Mucosa of descending colon (tissue), 3 donors: ENCODE results near the gene GPR75. TPM values are rescaled to one million over a fixed set of nuclear protein-coding genes. Genes with fewer than 3 reads are reported as not detected.
A peak's percentile ranks its signal among the peaks of the same experiment; 100 is the strongest.
"Not testable (repeated sequence)": the region's sequence is repeated elsewhere in the genome, so short reads cannot be mapped to it uniquely, and the experiment has no call there.

Experiments used
- ATAC-seq: fragments of 200-7000 bp; cut with Tn5 transposase; one replicate; pipeline ENCODE4 v1.9.1; 2020; ENCODE audit warnings: mild to moderate bottlenecking, moderate library complexity
- DNase-seq, 3 donors: peaks; one replicate each; pipeline ENCODE4 v3.0.0-alpha.2; 2020
- H3K36me3 ChIP-seq: fragments of 200-600 bp; one replicate; pipeline ENCODE4 v1.8.0; 2021; ENCODE audit warnings: low read depth, mild to moderate bottlenecking
- H3K4me1 ChIP-seq: fragments of 200-600 bp; one replicate; pipeline ENCODE4 v1.8.0; 2021; ENCODE audit warnings: low read depth, mild to moderate bottlenecking
- H3K4me3 ChIP-seq: fragments of 200-600 bp; one replicate; pipeline ENCODE4 v1.8.0; 2021; ENCODE audit warnings: mild to moderate bottlenecking
- H3K9me3 ChIP-seq: fragments of 200-600 bp; one replicate; pipeline ENCODE4 v1.8.0; 2021; ENCODE audit warnings: mild to moderate bottlenecking
- CTCF ChIP-seq: fragments of 200-600 bp; IDR thresholded peaks from one replicate; pipeline ENCODE4 v1.8.0; 2022; ENCODE audit warnings: antibody characterized with exemption, mild to moderate bottlenecking
- intact Hi-C, 2 donors: fragments of 100-400 bp; cut with DNase I in 1 of 2; cut with micrococcal nuclease in 1 of 2; formaldehyde crosslinking; loops; one replicate each; pipeline versions ENCODE4 v1.11.0 to v1.11.1; 2022; cut with DNase I, micrococcal nuclease
- total RNA-seq, 3 donors: library from RNA; stranded (reverse); fragmentation: NEBNext Ultra II Directional in 2 of 3; extraction: Animal tissue kit (Norgen Biotek cat#: 25700) in 2 of 3; gene quantifications; one replicate each; pipeline versions ENCODE4 v1.2.1 to v1.2.4, GENCODE V29; 2021 to 2023
- donor health status: DM: no; HTN: no; CAD: no; lungs with moderate emphysema.
- donor health status: DM: no; HTN: no; CAD: no.
- donor health status: DM: no; HTN: yes; CAD: no.

The GPR75 gene
- total RNA-seq, 3 donors from 2014 or later, result 1.3 to 2.9 (median 2.1) TPM

- Histone ChIP-seq H3K4me3 (no peak overlapping the region), H3K36me3 (no peaks in the 10 kb centered on the region), H3K9me3 (no peaks in the 10 kb centered on the region), H3K4me1 (no peaks in the 10 kb centered on the region)
- ATAC-seq, result no peak
- no peak for TF ChIP-seq CTCF
- intact Hi-C loops, result no loop called here
- no peak for DNase-seq
Observed at GRCh38 chr2:53826030-53826410, 33.7 kb downstream of the GPR75 start.

- DNase-seq, result peak in 1 of 3 donors; percentile 27
- H3K9me3 ChIP-seq, H3K36me3 ChIP-seq, intact Hi-C loops, H3K4me1 ChIP-seq, H3K4me3 ChIP-seq: not testable (repeated sequence)
- peak; percentile 34 for ATAC-seq
Observed at GRCh38 chr2:53823639-53824038, 36.1 kb downstream of the GPR75 start.

GRCh38 chr2:53821810-53822209, 38.0 kb downstream of the GPR75 start:
- H3K4me3 ChIP-seq, result no peak overlapping the region
- no peaks in the 10 kb centered on the region for H3K36me3 ChIP-seq
- no peaks in the 10 kb centered on the region for H3K9me3 ChIP-seq
- TF ChIP-seq CTCF, result no peak
- DNase-seq, result no peak
- no peak for ATAC-seq
- H3K4me1 ChIP-seq, result peaks cover 6% of the 10 kb centered on the region
- intact Hi-C loops, result no loop called here

- TF ChIP-seq CTCF, result no peak
- H3K4me3 ChIP-seq, result no peak overlapping the region
- intact Hi-C loops, result no loop called here
- no peak for DNase-seq
- peaks cover 6% of the 10 kb centered on the region for H3K4me1 ChIP-seq
- H3K9me3 ChIP-seq, result no peaks in the 10 kb centered on the region
- no peaks in the 10 kb centered on the region for H3K36me3 ChIP-seq
- ATAC-seq, result no peak
Observed at GRCh38 chr2:53820711-53821110, 39.1 kb downstream of the GPR75 start.

- H3K9me3 ChIP-seq, result no peaks in the 10 kb centered on the region
- peak in 2 of 3 donors; percentile 10 to 33 for DNase-seq
- TF ChIP-seq CTCF, result no peak
- intact Hi-C loops, result no loop called here
- H3K4me3 ChIP-seq, result no peak overlapping the region
- peaks cover 6% of the 10 kb centered on the region for H3K4me1 ChIP-seq
- ATAC-seq, result peak; percentile 87
- no peaks in the 10 kb centered on the region for H3K36me3 ChIP-seq
Observed at GRCh38 chr2:53820048-53820447, 39.7 kb downstream of the GPR75 start.

- intact Hi-C loops, result no loop called here
- H3K4me1 ChIP-seq, result peaks cover 6% of the 10 kb centered on the region
- no peaks in the 10 kb centered on the region for H3K36me3 ChIP-seq
- DNase-seq (no peak), ATAC-seq (peak; percentile 29)
- H3K9me3 ChIP-seq, result no peaks in the 10 kb centered on the region
- H3K4me3 ChIP-seq, result no peak overlapping the region
- no peak for TF ChIP-seq CTCF
Observed at GRCh38 chr2:53819634-53820033, 40.1 kb downstream of the GPR75 start.
